HCT116 (cell line): ENCODE measurements around the gene CALM3. TPM values are rescaled to one million over a fixed set of nuclear protein-coding genes. Genes with fewer than 3 reads are reported as not detected.

ENCODE experiments used
- ATAC-seq: fragments of 200-7000 bp; cut with Tn5 transposase; 2 replicates; pipeline ENCODE4 v1.9.1; 2020; ENCODE audit warnings: mild to moderate bottlenecking, moderate library complexity
- BruUV-seq: library from RNA; stranded (reverse); fragments of 400-500 nt; replicated peaks from 2 replicates; lab custom pipeline; 2021; lab: Mats Ljungman, UMichigan
- CTCF ChIA-PET: fragments of 300-600 bp; sonication (Branson Sonifier 250); formaldehyde crosslinking; loops from one replicate; lab custom pipeline; 2021; ENCODE audit warnings: antibody characterized with exemption; lab: Charles Lee
- POLR2A ChIA-PET: fragments of 300-600, 350-600 bp; sonication (Branson Sonifier 250); formaldehyde crosslinking; loops from one replicate; lab custom pipeline; 2021; ENCODE audit warnings: antibody characterized with exemption; lab: Charles Lee
- RAD21 ChIA-PET, 2 experiments: fragments of 300-600 bp; sonication (Branson Sonifier 250); formaldehyde crosslinking; loops; one replicate each; lab custom pipeline; 2023; ENCODE audit warnings: low total read pairs in 2 of 2; ENCODE audit not compliant: uncharacterized antibody in 2 of 2, unreplicated experiment in 2 of 2, low non-redundant PET in 1 of 2; lab: Charles Lee
- DNase-seq: peaks from one replicate; pipeline ENCODE4 v3.0.0-alpha.2; 2010; ENCODE audit warnings: low read depth, low spot score
- H2AFZ ChIP-seq: fragments of 200-600 bp; shearing (Covaris generic), sonication (generic); 2 replicates; pipeline ENCODE4 v1.6.1; 2017; ENCODE audit warnings: low read depth, mixed run types, mixed read lengths, antibody characterized with exemption, low read length; ENCODE audit not compliant: poor library complexity, severe bottlenecking
- H3K27ac ChIP-seq: 2 replicates; pipeline ENCODE4 v1.5.1; 2012; ENCODE audit warnings: low read depth, low read length
- H3K27me3 ChIP-seq: fragments of 200-600 bp; sonication (generic); 2 replicates; pipeline ENCODE4 v1.6.1; 2016; ENCODE audit warnings: mixed run types, low read length, mixed read lengths; ENCODE audit not compliant: insufficient read depth
- H3K36me3 ChIP-seq, 2 experiments: fragments of 200-500 bp in 1 of 2; fragments of 200-600 bp in 1 of 2; sonication (Bioruptor generic) in 1 of 2; sonication (generic) in 1 of 2; 2 replicates each; pipeline versions ENCODE4 v1.5.1 to v1.6.1; 2014 to 2016; ENCODE audit warnings: low read length in 2 of 2, inconsistent platforms in 1 of 2, mixed read lengths in 1 of 2, mixed run types in 1 of 2; ENCODE audit not compliant: insufficient read depth in 2 of 2, control insufficient read depth in 1 of 2
- H3K4me1 ChIP-seq, 2 experiments: fragments of 200-600 bp in 1 of 2; sonication (generic) in 1 of 2; 2 replicates each; pipeline versions ENCODE4 v1.5.1 to v1.6.1; 2012 to 2017; ENCODE audit warnings: low read length in 2 of 2, inconsistent platforms in 1 of 2, mild to moderate bottlenecking in 1 of 2, mixed read lengths in 1 of 2, mixed run types in 1 of 2, moderate library complexity in 1 of 2; ENCODE audit not compliant: insufficient read depth in 2 of 2, control insufficient read depth in 1 of 2
- H3K4me2 ChIP-seq: fragments of 200-600 bp; sonication (generic); 2 replicates; pipeline ENCODE4 v1.6.1; 2017; ENCODE audit warnings: mixed run types, low read length, mixed read lengths
- H3K4me3 ChIP-seq, 2 experiments: fragments of 200-600 bp in 1 of 2; sonication (generic) in 1 of 2; replicated peaks in 1 of 2; 2 replicates each; pipeline ENCODE4 v1.5.1; 2011 to 2016; ENCODE audit warnings: low read length in 2 of 2, control low read depth in 1 of 2, low read depth in 1 of 2, mild to moderate bottlenecking in 1 of 2, mixed read lengths in 1 of 2, mixed run types in 1 of 2
- H3K79me2 ChIP-seq: fragments of 200-600 bp; sonication (generic); 2 replicates; pipeline ENCODE4 v1.6.1; 2017; ENCODE audit warnings: mild to moderate bottlenecking, mixed run types, low read length, moderate library complexity, mixed read lengths; ENCODE audit not compliant: insufficient read depth
- H3K9ac ChIP-seq: fragments of 200-600 bp; sonication (generic); 2 replicates; pipeline ENCODE4 v1.6.1; 2016; ENCODE audit warnings: low read length, mixed read lengths
- H3K9me2 ChIP-seq: fragments of 200-600 bp; sonication (generic), shearing (Covaris generic); 2 replicates; pipeline ENCODE4 v1.6.1; 2017; ENCODE audit warnings: mixed run types, mild to moderate bottlenecking, moderate library complexity; ENCODE audit not compliant: insufficient read depth
- H3K9me3 ChIP-seq, 2 experiments: fragments of 200-500 bp in 1 of 2; fragments of 200-600 bp in 1 of 2; sonication (Bioruptor generic) in 1 of 2; sonication (generic) in 1 of 2; 2 replicates each; pipeline ENCODE4 v1.6.1; 2014 to 2017; ENCODE audit warnings: low read length in 2 of 2, mixed read lengths in 2 of 2, inconsistent platforms in 1 of 2, low read depth in 1 of 2, mild to moderate bottlenecking in 1 of 2, mixed run types in 1 of 2, moderate library complexity in 1 of 2; ENCODE audit not compliant: control insufficient read depth in 1 of 2, insufficient read depth in 1 of 2
- H4K20me1 ChIP-seq: fragments of 200-600 bp; sonication (generic), shearing (Covaris generic); 2 replicates; pipeline ENCODE4 v1.6.1; 2017; ENCODE audit warnings: mixed run types, mild to moderate bottlenecking, moderate library complexity; ENCODE audit not compliant: insufficient read depth
- CEBPB ChIP-seq: IDR thresholded peaks from 2 replicates; pipeline ENCODE4 v1.6.1; 2012; ENCODE audit warnings: low read depth
- EZH2 ChIP-seq: fragments of 200-600 bp; sonication (generic); IDR thresholded peaks from 2 replicates; pipeline ENCODE4 v1.6.1; 2017; ENCODE audit warnings: antibody characterized with exemption, mixed run types
- EZH2phosphoT487 ChIP-seq: fragments of 200-600 bp; IDR thresholded peaks from 2 replicates; pipeline ENCODE4 v1.6.1; 2018; ENCODE audit warnings: antibody characterized with exemption, borderline replicate concordance
- JUND ChIP-seq: IDR thresholded peaks from 2 replicates; pipeline ENCODE4 v1.6.1; 2012
- YY1 ChIP-seq: IDR thresholded peaks from 2 replicates; pipeline ENCODE4 v1.6.1; 2011; ENCODE audit warnings: low read length, low read depth, moderate library complexity, mild to moderate bottlenecking; ENCODE audit not compliant: insufficient replicate concordance; ENCODE audit errors: extremely low read depth
- ZFX ChIP-seq: fragments of 450-650 bp; IDR thresholded peaks from 2 replicates; pipeline ENCODE4 v1.6.1; 2017
- intact Hi-C: fragments of 100-400 bp; cut with micrococcal nuclease; formaldehyde crosslinking; loops from 2 replicates; pipeline ENCODE4 v1.10.0; 2022
- total RNA-seq: library from RNA; stranded (reverse); gene quantifications from one replicate; pipeline ENCODE4 v1.2.1, GENCODE V29; 2021; ENCODE audit not compliant: unreplicated experiment
- TF ChIP-seq, protein P1 (sequence below): IDR thresholded peaks from 2 replicates; pipeline ENCODE4 v1.6.1; 2011; ENCODE audit warnings: mild to moderate bottlenecking, low read length, moderate library complexity; ENCODE audit not compliant: insufficient replicate concordance; ENCODE audit errors: extremely low read depth

The CALM3 gene
- total RNA-seq, 1 experiment from 2014 or later, result 335 TPM

DNA sequence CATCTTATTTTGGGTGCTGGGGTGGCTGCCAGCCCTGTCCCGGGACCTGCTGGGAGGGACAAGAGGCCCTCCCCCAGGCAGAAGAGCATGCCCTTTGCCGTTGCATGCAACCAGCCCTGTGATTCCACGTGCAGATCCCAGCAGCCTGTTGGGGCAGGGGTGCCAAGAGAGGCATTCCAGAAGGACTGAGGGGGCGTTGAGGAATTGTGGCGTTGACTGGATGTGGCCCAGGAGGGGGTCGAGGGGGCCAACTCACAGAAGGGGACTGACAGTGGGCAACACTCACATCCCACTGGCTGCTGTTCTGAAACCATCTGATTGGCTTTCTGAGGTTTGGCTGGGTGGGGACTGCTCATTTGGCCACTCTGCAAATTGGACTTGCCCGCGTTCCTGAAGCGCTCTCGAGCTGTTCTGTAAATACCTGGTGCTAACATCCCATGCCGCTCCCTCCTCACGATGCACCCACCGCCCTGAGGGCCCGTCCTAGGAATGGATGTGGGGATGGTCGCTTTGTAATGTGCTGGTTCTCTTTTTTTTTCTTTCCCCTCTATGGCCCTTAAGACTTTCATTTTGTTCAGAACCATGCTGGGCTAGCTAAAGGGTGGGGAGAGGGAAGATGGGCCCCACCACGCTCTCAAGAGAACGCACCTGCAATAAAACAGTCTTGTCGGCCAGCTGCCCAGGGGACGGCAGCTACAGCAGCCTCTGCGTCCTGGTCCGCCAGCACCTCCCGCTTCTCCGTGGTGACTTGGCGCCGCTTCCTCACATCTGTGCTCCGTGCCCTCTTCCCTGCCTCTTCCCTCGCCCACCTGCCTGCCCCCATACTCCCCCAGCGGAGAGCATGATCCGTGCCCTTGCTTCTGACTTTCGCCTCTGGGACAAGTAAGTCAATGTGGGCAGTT, 8.6 kb downstream of the CALM3 start:
- H3K9me2 ChIP-seq, result no peaks in the 10 kb centered on the region
- no peaks in the 10 kb centered on the region for H3K9me3 ChIP-seq
- POLR2A ChIA-PET, result no interaction called here
- RAD21 ChIA-PET, result interaction anchor here in 1 of 2 experiments (0.7 kb wide), 1 partner anchor 38 kb away, joined by 4 read pairs; no protein-coding TSS in a partner anchor
- no peak overlapping the region for H3K9ac ChIP-seq
- TSS peak; percentile 73 for BruUV-seq
- H4K20me1 ChIP-seq, result no peaks in the 10 kb centered on the region
- H3K36me3 ChIP-seq, result peaks cover 31 to 33% of the 10 kb centered on the region in 2 experiments
- no peak overlapping the region for H3K27ac ChIP-seq
- intact Hi-C loops, result loop anchor here (10.0 kb wide), 1 partner anchor 115 kb away; no protein-coding TSS in a partner anchor
- H3K27me3 ChIP-seq, result no peaks in the 10 kb centered on the region
- CTCF ChIA-PET, result no interaction called here
- H3K4me2 ChIP-seq, result no peak overlapping the region
- H3K79me2 ChIP-seq, result peaks cover 27% of the 10 kb centered on the region
- no peak overlapping the region for H2AFZ ChIP-seq
- TF ChIP-seq CEBPB, result no peak
- TF ChIP-seq, protein P1, sequence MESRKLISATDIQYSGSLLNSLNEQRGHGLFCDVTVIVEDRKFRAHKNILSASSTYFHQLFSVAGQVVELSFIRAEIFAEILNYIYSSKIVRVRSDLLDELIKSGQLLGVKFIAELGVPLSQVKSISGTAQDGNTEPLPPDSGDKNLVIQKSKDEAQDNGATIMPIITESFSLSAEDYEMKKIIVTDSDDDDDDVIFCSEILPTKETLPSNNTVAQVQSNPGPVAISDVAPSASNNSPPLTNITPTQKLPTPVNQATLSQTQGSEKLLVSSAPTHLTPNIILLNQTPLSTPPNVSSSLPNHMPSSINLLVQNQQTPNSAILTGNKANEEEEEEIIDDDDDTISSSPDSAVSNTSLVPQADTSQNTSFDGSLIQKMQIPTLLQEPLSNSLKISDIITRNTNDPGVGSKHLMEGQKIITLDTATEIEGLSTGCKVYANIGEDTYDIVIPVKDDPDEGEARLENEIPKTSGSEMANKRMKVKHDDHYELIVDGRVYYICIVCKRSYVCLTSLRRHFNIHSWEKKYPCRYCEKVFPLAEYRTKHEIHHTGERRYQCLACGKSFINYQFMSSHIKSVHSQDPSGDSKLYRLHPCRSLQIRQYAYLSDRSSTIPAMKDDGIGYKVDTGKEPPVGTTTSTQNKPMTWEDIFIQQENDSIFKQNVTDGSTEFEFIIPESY, result no peak
- TF ChIP-seq EZH2phosphoT487, result no peak
- TF ChIP-seq ZFX, result no peak
- no peak for TF ChIP-seq JUND
- TF ChIP-seq EZH2, result no peak
- TF ChIP-seq YY1, result no peak
- TF ChIP-seq, all 23 proteins: peak for 0
- DNase-seq (no peak), ATAC-seq (no peak)
- Histone ChIP-seq H3K4me3 (no peak overlapping the region), H3K4me1 (peaks cover 0 to 8% of the 10 kb centered on the region in 2 experiments; a peak in 3 of 4 replicates)
